SKM-1 (cell line): ENCODE results near the gene CAMK1D.

ENCODE experiments used
- DNase-seq: peaks from one replicate; lab custom pipeline; 2025; ENCODE audit not compliant: unreplicated experiment; lab: John Stamatoyannopoulos, UW

CAMK1D gene

GRCh38 chr10:12369982-12370381 lies 20.6 kb downstream of the CAMK1D start:
- no peak for DNase-seq

GRCh38 chr10:12372846-12373245 lies 23.5 kb downstream of the CAMK1D start:
- no peak for DNase-seq

- no peak for DNase-seq
Observed at GRCh38 chr10:12375076-12375504, 25.7 kb downstream of the CAMK1D start.

GRCh38 chr10:12376211-12376610 lies 26.9 kb downstream of the CAMK1D start:
- no peak for DNase-seq

GRCh38 chr10:12377658-12378290 lies 28.4 kb downstream of the CAMK1D start:
- no peak for DNase-seq

- no peak for DNase-seq
Observed at GRCh38 chr10:12380999-12381398, 31.7 kb downstream of the CAMK1D start.

GRCh38 chr10:12381536-12382156 lies 32.3 kb downstream of the CAMK1D start:
- DNase-seq: no peak

GRCh38 chr10:12382157-12382548 lies 32.8 kb downstream of the CAMK1D start:
- no peak for DNase-seq

- DNase-seq: no peak
Observed at GRCh38 chr10:12382956-12383531, 33.7 kb downstream of the CAMK1D start.

- no peak for DNase-seq
Observed at GRCh38 chr10:12384906-12385305, 35.6 kb downstream of the CAMK1D start.

GRCh38 chr10:12387561-12388210 lies 38.3 kb downstream of the CAMK1D start:
- no peak for DNase-seq

- no peak for DNase-seq
Observed at GRCh38 chr10:12388671-12389070, 39.3 kb downstream of the CAMK1D start.

GRCh38 chr10:12389154-12389734 lies 39.9 kb downstream of the CAMK1D start:
- no peak for DNase-seq

- no peak for DNase-seq
Observed at GRCh38 chr10:12390733-12391132, 41.4 kb downstream of the CAMK1D start.

GRCh38 chr10:12391206-12391605 lies 41.9 kb downstream of the CAMK1D start:
- DNase-seq: no peak

GRCh38 chr10:12393831-12394230 lies 44.5 kb downstream of the CAMK1D start:
- DNase-seq: no peak

- no peak for DNase-seq
Observed at GRCh38 chr10:12394241-12395033, 45.1 kb downstream of the CAMK1D start.

- DNase-seq: no peak
Observed at GRCh38 chr10:12396093-12396492, 46.7 kb downstream of the CAMK1D start.

GRCh38 chr10:12396567-12396966 lies 47.2 kb downstream of the CAMK1D start:
- no peak for DNase-seq

- no peak for DNase-seq
Observed at GRCh38 chr10:12397147-12397896, 48.0 kb downstream of the CAMK1D start.
